ENCODE measurements around the gene TRPV6. TPM values are rescaled to one million over a fixed set of nuclear protein-coding genes. Genes with fewer than 3 reads are reported as not detected.

The TRPV6 gene
- polyA plus RNA-seq, 1 donor from 2014 or later: not detected

DNA sequence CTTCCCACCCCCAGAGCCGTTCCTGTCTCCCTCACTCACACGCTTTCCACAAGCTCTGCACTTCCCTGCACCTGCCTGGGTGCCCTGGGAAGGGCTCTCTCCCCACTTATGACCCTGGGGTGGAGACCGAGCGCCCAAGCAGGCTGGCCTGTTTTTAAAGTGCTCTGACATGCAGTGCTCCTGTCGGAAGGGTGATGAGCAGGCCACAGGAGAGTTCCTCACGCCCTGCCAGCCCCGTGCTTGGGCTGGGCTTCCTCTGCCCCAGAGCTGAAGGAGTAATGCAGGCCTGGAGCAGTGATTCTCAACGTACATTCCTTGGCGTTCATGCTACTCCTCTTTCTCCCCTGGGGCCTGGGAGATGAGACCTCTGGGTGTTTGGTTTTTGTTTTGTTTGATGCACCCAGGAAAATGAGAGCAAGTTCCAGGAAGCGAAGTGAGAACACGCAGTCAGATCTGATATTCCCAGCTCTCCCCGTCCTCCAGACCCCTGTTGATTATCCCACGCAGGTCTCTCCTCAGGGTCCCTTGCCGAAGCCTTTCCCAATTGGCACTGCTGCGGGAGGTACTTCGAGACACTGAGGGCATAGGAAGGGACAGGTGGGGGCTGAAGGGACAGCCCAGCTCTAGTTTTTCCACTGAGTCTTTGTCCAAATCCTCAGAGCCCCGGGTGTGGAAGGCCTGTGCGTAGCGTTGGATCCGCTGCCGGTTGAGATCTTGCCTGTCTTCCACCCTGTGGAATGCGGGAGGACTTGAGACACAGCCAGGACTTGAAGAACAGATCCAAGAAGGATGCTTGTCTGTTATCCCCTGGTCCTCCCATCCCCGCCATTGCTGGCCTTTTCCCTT, 14.1 kb downstream of the TRPV6 start:
- H3K27me3 Mint-ChIP-seq: peaks cover 1% of the 10 kb centered on the region
- H3K4me3 Mint-ChIP-seq: no peak overlapping the region
- peaks cover 4% of the 10 kb centered on the region for H3K36me3 Mint-ChIP-seq
- H3K4me1 Mint-ChIP-seq: peaks cover 0 to 2% (median 0%) of the 10 kb centered on the region in 3 donors
- no peak overlapping the region for H3K27ac Mint-ChIP-seq
- no peaks in the 10 kb centered on the region for H3K9me3 Mint-ChIP-seq

- peaks cover 1% of the 10 kb centered on the region for H3K27me3 Mint-ChIP-seq
- H3K4me3 Mint-ChIP-seq: no peak overlapping the region
- H3K27ac Mint-ChIP-seq: no peak overlapping the region
- no peaks in the 10 kb centered on the region for H3K9me3 Mint-ChIP-seq
- peaks cover 5% of the 10 kb centered on the region for H3K36me3 Mint-ChIP-seq
- H3K4me1 Mint-ChIP-seq: peaks cover 0 to 2% (median 2%) of the 10 kb centered on the region in 3 donors
Observed at GRCh38 chr7:142870566-142871259, 14.8 kb downstream of the TRPV6 start.

- no peak overlapping the region for H3K4me3 Mint-ChIP-seq
- H3K27ac Mint-ChIP-seq: peak overlapping the region in 1 of 3 donors; percentile 32
- no peaks in the 10 kb centered on the region for H3K9me3 Mint-ChIP-seq
- peaks cover 0 to 2% (median 2%) of the 10 kb centered on the region in 3 donors for H3K4me1 Mint-ChIP-seq
- peaks cover 1% of the 10 kb centered on the region for H3K27me3 Mint-ChIP-seq
- H3K36me3 Mint-ChIP-seq: peaks cover 5% of the 10 kb centered on the region
Observed at GRCh38 chr7:142870147-142870559, 15.4 kb downstream of the TRPV6 start.

DNA sequence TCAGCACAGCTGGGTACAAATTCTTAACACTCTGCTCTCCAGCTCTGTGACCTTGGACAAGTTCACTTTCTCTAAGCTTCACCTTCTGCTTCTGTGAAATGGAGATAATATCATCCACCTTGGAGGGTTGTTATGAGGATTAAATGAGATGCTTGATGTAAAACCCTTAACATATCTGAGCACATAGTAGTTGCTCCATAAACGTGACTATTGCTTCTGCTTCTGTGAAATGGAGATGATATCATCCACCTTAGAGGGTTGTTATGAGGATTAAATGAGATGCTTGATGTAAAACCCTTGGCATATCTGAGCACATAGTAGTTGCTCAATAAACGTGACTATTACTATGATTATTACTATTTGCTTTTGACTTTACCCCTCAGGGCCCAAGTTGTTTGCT, 16.1 kb downstream of the TRPV6 start:
- Mint-ChIP-seq H3K27ac (no peak overlapping the region), H3K27me3 (peaks cover 1% of the 10 kb centered on the region), H3K36me3 (peaks cover 5% of the 10 kb centered on the region), H3K9me3 (no peaks in the 10 kb centered on the region), H3K4me3 (no peak overlapping the region), H3K4me1 (peaks cover 0 to 2% (median 2%) of the 10 kb centered on the region in 3 donors)

- H3K36me3 Mint-ChIP-seq: peaks cover 5% of the 10 kb centered on the region
- no peaks in the 10 kb centered on the region for H3K9me3 Mint-ChIP-seq
- no peak overlapping the region for H3K4me3 Mint-ChIP-seq
- peaks cover 0 to 2% (median 2%) of the 10 kb centered on the region in 3 donors for H3K4me1 Mint-ChIP-seq
- H3K27ac Mint-ChIP-seq: no peak overlapping the region
- H3K27me3 Mint-ChIP-seq: no peaks in the 10 kb centered on the region
Observed at GRCh38 chr7:142868986-142869415, 16.5 kb downstream of the TRPV6 start.

- no peaks in the 10 kb centered on the region for H3K9me3 Mint-ChIP-seq
- no peak overlapping the region for H3K4me3 Mint-ChIP-seq
- H3K4me1 Mint-ChIP-seq: peaks cover 0 to 2% (median 2%) of the 10 kb centered on the region in 3 donors
- no peak overlapping the region for H3K27ac Mint-ChIP-seq
- no peaks in the 10 kb centered on the region for H3K27me3 Mint-ChIP-seq
- H3K36me3 Mint-ChIP-seq: peaks cover 1% of the 10 kb centered on the region
Observed at GRCh38 chr7:142868188-142868985, 17.2 kb downstream of the TRPV6 start.

GRCh38 chr7:142867398-142868187, 18.0 kb downstream of the TRPV6 start:
- Mint-ChIP-seq H3K9me3 (no peaks in the 10 kb centered on the region), H3K27me3 (no peaks in the 10 kb centered on the region), H3K36me3 (peaks cover 6% of the 10 kb centered on the region), H3K27ac (no peak overlapping the region), H3K4me3 (no peak overlapping the region), H3K4me1 (peaks cover 0 to 5% (median 0%) of the 10 kb centered on the region in 3 donors)

GRCh38 chr7:142867097-142867378, 18.5 kb downstream of the TRPV6 start:
- Mint-ChIP-seq H3K4me3 (no peak overlapping the region), H3K27ac (no peak overlapping the region), H3K36me3 (peaks cover 7% of the 10 kb centered on the region), H3K9me3 (no peaks in the 10 kb centered on the region), H3K4me1 (peaks cover 0 to 5% (median 0%) of the 10 kb centered on the region in 3 donors), H3K27me3 (no peaks in the 10 kb centered on the region)

DNA sequence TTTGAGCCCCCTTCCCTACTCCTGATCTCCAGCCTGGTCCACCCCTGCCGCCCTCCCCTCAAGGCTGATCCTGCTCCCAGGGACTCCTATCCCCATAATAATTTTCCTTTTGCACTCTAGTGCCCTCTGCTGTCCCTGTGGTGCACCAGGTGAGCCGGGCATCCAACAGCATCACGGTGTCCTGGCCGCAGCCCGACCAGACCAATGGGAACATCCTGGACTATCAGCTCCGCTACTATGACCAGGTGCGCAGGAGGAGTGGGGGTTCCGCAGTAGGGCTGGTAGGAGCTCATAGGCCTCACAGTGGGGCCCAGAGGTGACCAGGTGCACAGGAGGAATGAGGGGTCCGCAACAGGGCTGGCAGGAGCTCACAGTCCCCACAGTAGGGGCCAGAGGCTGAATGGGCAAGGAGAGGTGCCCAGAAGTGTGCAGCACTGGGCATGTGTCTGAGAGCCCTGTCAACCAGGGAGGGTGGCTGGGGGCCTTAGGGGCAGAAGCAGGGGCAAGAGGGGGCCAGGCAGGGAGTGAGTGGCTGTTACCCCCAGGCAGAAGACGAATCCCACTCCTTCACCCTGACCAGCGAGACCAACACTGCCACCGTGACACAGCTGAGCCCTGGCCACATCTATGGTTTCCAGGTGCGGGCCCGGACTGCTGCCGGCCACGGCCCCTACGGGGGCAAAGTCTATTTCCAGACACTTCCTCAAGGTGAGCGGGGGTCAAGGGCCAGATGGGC, 19.0 kb downstream of the TRPV6 start:
- Mint-ChIP-seq H3K9me3 (no peaks in the 10 kb centered on the region), H3K4me1 (peaks cover 0 to 5% (median 0%) of the 10 kb centered on the region in 3 donors), H3K4me3 (no peak overlapping the region), H3K27ac (no peak overlapping the region), H3K36me3 (peaks cover 10% of the 10 kb centered on the region), H3K27me3 (no peaks in the 10 kb centered on the region)

DNA sequence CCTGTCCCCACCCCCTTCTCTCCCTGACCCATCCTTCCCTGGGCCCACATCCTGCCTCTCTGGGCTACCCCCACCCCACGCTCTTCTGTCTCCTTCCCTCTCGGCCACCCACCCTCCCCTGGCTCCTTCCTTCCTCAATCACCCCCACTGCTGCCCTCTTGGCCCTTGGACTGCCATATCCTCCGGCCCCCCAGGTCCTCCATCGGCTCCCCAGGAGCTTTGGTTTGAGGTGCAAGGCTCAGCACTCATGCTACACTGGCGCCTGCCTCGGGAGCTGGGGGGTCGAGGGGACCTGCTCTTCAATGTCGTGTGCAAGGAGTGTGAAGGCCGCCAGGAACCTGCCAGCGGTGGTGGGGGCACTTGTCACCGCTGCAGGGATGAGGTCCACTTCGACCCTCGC, 19.8 kb downstream of the TRPV6 start:
- Mint-ChIP-seq H3K4me1 (peaks cover 0 to 5% (median 0%) of the 10 kb centered on the region in 3 donors), H3K36me3 (peaks cover 10% of the 10 kb centered on the region), H3K27ac (no peak overlapping the region), H3K4me3 (no peak overlapping the region), H3K27me3 (no peaks in the 10 kb centered on the region), H3K9me3 (no peaks in the 10 kb centered on the region)

- no peak overlapping the region for H3K4me3 Mint-ChIP-seq
- peak overlapping the region in 1 of 3 donors; percentile 39 for H3K27ac Mint-ChIP-seq
- H3K36me3 Mint-ChIP-seq: peaks cover 10% of the 10 kb centered on the region
- H3K27me3 Mint-ChIP-seq: no peaks in the 10 kb centered on the region
- peaks cover 0 to 5% (median 0%) of the 10 kb centered on the region in 3 donors for H3K4me1 Mint-ChIP-seq
- H3K9me3 Mint-ChIP-seq: no peaks in the 10 kb centered on the region
Observed at GRCh38 chr7:142864980-142865747, 20.4 kb downstream of the TRPV6 start.

DNA sequence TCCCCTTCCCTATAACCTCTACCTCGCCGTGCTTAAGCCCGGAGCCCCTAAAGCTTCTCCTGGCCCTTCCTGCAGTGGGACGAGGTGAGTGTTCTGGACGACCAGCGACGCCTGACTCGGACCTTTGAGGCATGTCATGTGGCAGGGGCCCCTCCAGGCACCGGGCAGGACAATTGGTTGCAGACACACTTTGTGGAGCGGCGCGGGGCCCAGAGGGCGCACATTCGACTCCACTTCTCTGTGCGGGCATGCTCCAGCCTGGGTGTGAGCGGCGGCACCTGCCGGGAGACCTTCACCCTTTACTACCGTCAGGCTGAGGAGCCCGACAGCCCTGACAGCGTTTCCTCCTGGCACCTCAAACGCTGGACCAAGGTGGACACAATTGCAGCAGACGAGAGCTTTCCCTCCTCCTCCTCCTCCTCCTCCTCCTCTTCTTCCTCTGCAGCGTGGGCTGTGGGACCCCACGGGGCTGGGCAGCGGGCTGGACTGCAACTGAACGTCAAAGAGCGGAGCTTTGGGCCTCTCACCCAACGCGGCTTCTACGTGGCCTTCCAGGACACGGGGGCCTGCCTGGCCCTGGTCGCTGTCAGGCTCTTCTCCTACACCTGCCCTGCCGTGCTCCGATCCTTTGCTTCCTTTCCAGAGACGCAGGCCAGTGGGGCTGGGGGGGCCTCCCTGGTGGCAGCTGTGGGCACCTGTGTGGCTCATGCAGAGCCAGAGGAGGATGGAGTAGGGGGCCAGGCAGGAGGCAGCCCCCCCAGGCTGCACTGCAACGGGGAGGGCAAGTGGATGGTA, 21.5 kb downstream of the TRPV6 start:
- H3K36me3 Mint-ChIP-seq: peaks cover 10% of the 10 kb centered on the region
- H3K4me3 Mint-ChIP-seq: no peak overlapping the region
- no peaks in the 10 kb centered on the region for H3K27me3 Mint-ChIP-seq
- H3K9me3 Mint-ChIP-seq: no peaks in the 10 kb centered on the region
- no peak overlapping the region for H3K27ac Mint-ChIP-seq
- H3K4me1 Mint-ChIP-seq: peaks cover 0 to 5% (median 3%) of the 10 kb centered on the region in 3 donors

Data from IgD-negative memory B cell (primary cell).